Measurements from ENCODE around the gene WASF2.

Gene WASF2

GRCh38 chr1:27380224-27380623 is 109.7 kb downstream of the WASF2 start:
- no peak overlapping the region for H2BK5ac ChIP-seq (ENCODE audit: low read depth, low read length, poor library complexity)
- no peak overlapping the region for H4K8ac ChIP-seq (ENCODE audit: low read depth, low read length)
- no peak overlapping the region for H3K4ac ChIP-seq (ENCODE audit: low read depth, low read length)
- no peak overlapping the region for H3K23ac ChIP-seq (ENCODE audit: low read length)
- H3K4me2 ChIP-seq (ENCODE audit: low read length) = no peak overlapping the region
- no peak overlapping the region for H2BK12ac ChIP-seq (ENCODE audit: low read length)
- no peak overlapping the region for H3K18ac ChIP-seq (ENCODE audit: low read length)
- H3K27ac ChIP-seq (ENCODE audit: low read depth, low read length) = no peak overlapping the region
- no peaks in the 10 kb centered on the region for H3K36me3 ChIP-seq (ENCODE audit: control insufficient read depth in 1 of 2, insufficient read depth in 2 of 2, low read length in 2 of 2)
- no peak overlapping the region for H2BK120ac ChIP-seq (ENCODE audit: insufficient read depth, low read length, poor library complexity)
- no peak overlapping the region for H2AK5ac ChIP-seq (ENCODE audit: low read length)
- no peak overlapping the region for H2AFZ ChIP-seq (ENCODE audit: insufficient read depth, low read length, poor library complexity)
- H3K9ac ChIP-seq (ENCODE audit: low read length) = no peak overlapping the region
- no peak for DNase-seq
- H3K27me3 ChIP-seq (ENCODE audit: insufficient read depth, low read length) = peaks cover 2% of the 10 kb centered on the region
- no peak overlapping the region for H4K12ac ChIP-seq (ENCODE audit: low read depth, low read length)
- no peaks in the 10 kb centered on the region for H3K79me1 ChIP-seq (ENCODE audit: low read length)
- H3K79me2 ChIP-seq (ENCODE audit: control insufficient read depth, insufficient read depth, low read length, poor library complexity) = no peaks in the 10 kb centered on the region
- no peak overlapping the region for H4K91ac ChIP-seq (ENCODE audit: low read depth, low read length)
- no peaks in the 10 kb centered on the region for H3K9me3 ChIP-seq (ENCODE audit: insufficient read depth, low read depth, low read length)
- peaks cover 0 to 3% of the 10 kb centered on the region in 2 experiments for H3K4me1 ChIP-seq (ENCODE audit: control insufficient read depth in 1 of 2, insufficient read depth in 2 of 2, low read length in 2 of 2)
- no peak overlapping the region for H3K14ac ChIP-seq (ENCODE audit: low read length)
- WGBS (ENCODE audit: extremely low coverage, insufficient coverage, insufficient read length) = no CpG with 5 or more reads among the region's 4 CpGs
- no peak overlapping the region for H3K4me3 ChIP-seq (ENCODE audit: low read depth, low read length)

GRCh38 chr1:27379564-27380122 is 110.3 kb downstream of the WASF2 start:
- no peak overlapping the region for H3K23ac ChIP-seq (ENCODE audit: low read length)
- H3K4me3 ChIP-seq (ENCODE audit: low read depth, low read length) = no peak overlapping the region
- no peaks in the 10 kb centered on the region for H3K79me1 ChIP-seq (ENCODE audit: low read length)
- H3K36me3 ChIP-seq (ENCODE audit: control insufficient read depth in 1 of 2, insufficient read depth in 2 of 2, low read length in 2 of 2) = no peaks in the 10 kb centered on the region
- H3K4me1 ChIP-seq (ENCODE audit: control insufficient read depth in 1 of 2, insufficient read depth in 2 of 2, low read length in 2 of 2) = peaks cover 0 to 3% of the 10 kb centered on the region in 2 experiments
- no peak overlapping the region for H3K4ac ChIP-seq (ENCODE audit: low read depth, low read length)
- no peaks in the 10 kb centered on the region for H3K9me3 ChIP-seq (ENCODE audit: insufficient read depth, low read depth, low read length)
- no peak overlapping the region for H2BK12ac ChIP-seq (ENCODE audit: low read length)
- no CpG with 5 or more reads among the region's 11 CpGs for WGBS (ENCODE audit: extremely low coverage, insufficient coverage, insufficient read length)
- H3K9ac ChIP-seq (ENCODE audit: low read length) = no peak overlapping the region
- no peak overlapping the region for H4K8ac ChIP-seq (ENCODE audit: low read depth, low read length)
- no peak overlapping the region for H3K4me2 ChIP-seq (ENCODE audit: low read length)
- no peak overlapping the region for H2AFZ ChIP-seq (ENCODE audit: insufficient read depth, low read length, poor library complexity)
- H3K79me2 ChIP-seq (ENCODE audit: control insufficient read depth, insufficient read depth, low read length, poor library complexity) = no peaks in the 10 kb centered on the region
- no peak for DNase-seq
- H3K27me3 ChIP-seq (ENCODE audit: insufficient read depth, low read length) = peaks cover 2% of the 10 kb centered on the region
- no peak overlapping the region for H2BK120ac ChIP-seq (ENCODE audit: insufficient read depth, low read length, poor library complexity)
- H4K91ac ChIP-seq (ENCODE audit: low read depth, low read length) = no peak overlapping the region
- H3K14ac ChIP-seq (ENCODE audit: low read length) = no peak overlapping the region
- H2BK5ac ChIP-seq (ENCODE audit: low read depth, low read length, poor library complexity) = no peak overlapping the region
- H3K18ac ChIP-seq (ENCODE audit: low read length) = no peak overlapping the region
- no peak overlapping the region for H3K27ac ChIP-seq (ENCODE audit: low read depth, low read length)
- H2AK5ac ChIP-seq (ENCODE audit: low read length) = no peak overlapping the region
- H4K12ac ChIP-seq (ENCODE audit: low read depth, low read length) = no peak overlapping the region

- H3K79me2 ChIP-seq (ENCODE audit: control insufficient read depth, insufficient read depth, low read length, poor library complexity) = no peaks in the 10 kb centered on the region
- H3K4ac ChIP-seq (ENCODE audit: low read depth, low read length) = no peak overlapping the region
- no peak overlapping the region for H2AK5ac ChIP-seq (ENCODE audit: low read length)
- H3K18ac ChIP-seq (ENCODE audit: low read length) = no peak overlapping the region
- H3K23ac ChIP-seq (ENCODE audit: low read length) = no peak overlapping the region
- H2AFZ ChIP-seq (ENCODE audit: insufficient read depth, low read length, poor library complexity) = no peak overlapping the region
- H2BK120ac ChIP-seq (ENCODE audit: insufficient read depth, low read length, poor library complexity) = no peak overlapping the region
- H3K27me3 ChIP-seq (ENCODE audit: insufficient read depth, low read length) = peaks cover 2% of the 10 kb centered on the region
- H3K4me3 ChIP-seq (ENCODE audit: low read depth, low read length) = no peak overlapping the region
- no peak overlapping the region for H3K9ac ChIP-seq (ENCODE audit: low read length)
- no peak overlapping the region for H3K27ac ChIP-seq (ENCODE audit: low read depth, low read length)
- no peak overlapping the region for H4K91ac ChIP-seq (ENCODE audit: low read depth, low read length)
- no CpG with 5 or more reads among the region's 12 CpGs for WGBS (ENCODE audit: extremely low coverage, insufficient coverage, insufficient read length)
- no peak overlapping the region for H3K4me2 ChIP-seq (ENCODE audit: low read length)
- H4K12ac ChIP-seq (ENCODE audit: low read depth, low read length) = no peak overlapping the region
- H2BK12ac ChIP-seq (ENCODE audit: low read length) = no peak overlapping the region
- DNase-seq = no peak
- no peaks in the 10 kb centered on the region for H3K79me1 ChIP-seq (ENCODE audit: low read length)
- H4K8ac ChIP-seq (ENCODE audit: low read depth, low read length) = no peak overlapping the region
- H2BK5ac ChIP-seq (ENCODE audit: low read depth, low read length, poor library complexity) = no peak overlapping the region
- H3K4me1 ChIP-seq (ENCODE audit: control insufficient read depth in 1 of 2, insufficient read depth in 2 of 2, low read length in 2 of 2) = no peaks in the 10 kb centered on the region
- H3K14ac ChIP-seq (ENCODE audit: low read length) = no peak overlapping the region
- no peaks in the 10 kb centered on the region for H3K36me3 ChIP-seq (ENCODE audit: control insufficient read depth in 1 of 2, insufficient read depth in 2 of 2, low read length in 2 of 2)
- H3K9me3 ChIP-seq (ENCODE audit: insufficient read depth, low read depth, low read length) = no peaks in the 10 kb centered on the region
These were observed 112.0 kb downstream of the WASF2 start for GRCh38 chr1:27377760-27378495.

GRCh38 chr1:27374362-27375086 is 115.4 kb downstream of the WASF2 start, which contains the start of gene FCN3:
TSS of gene FCN3 (minus strand) at chr1:27374824. CDS start at chr1:27374818, 6 bp downstream.
- H3K23ac ChIP-seq (ENCODE audit: low read length) = no peak within 1 kb of the TSS
- H2AFZ ChIP-seq (ENCODE audit: insufficient read depth, low read length, poor library complexity) = no peak within 1 kb of the TSS
- H3K18ac ChIP-seq (ENCODE audit: low read length) = no peak within 1 kb of the TSS
- H3K79me2 ChIP-seq (ENCODE audit: control insufficient read depth, insufficient read depth, low read length, poor library complexity) = no peaks in the 10 kb centered on the region
- H3K14ac ChIP-seq (ENCODE audit: low read length) = no peak within 1 kb of the TSS
- no CpG with 5 or more reads among the region's 4 CpGs for WGBS (ENCODE audit: extremely low coverage, insufficient coverage, insufficient read length)
- H4K91ac ChIP-seq (ENCODE audit: low read depth, low read length) = no peak within 1 kb of the TSS
- H3K4ac ChIP-seq (ENCODE audit: low read depth, low read length) = no peak within 1 kb of the TSS
- H4K12ac ChIP-seq (ENCODE audit: low read depth, low read length) = no peak within 1 kb of the TSS
- no peak within 1 kb of the TSS for H2BK120ac ChIP-seq (ENCODE audit: insufficient read depth, low read length, poor library complexity)
- H3K4me1 ChIP-seq (ENCODE audit: control insufficient read depth in 1 of 2, insufficient read depth in 2 of 2, low read length in 2 of 2) = no peaks in the 10 kb centered on the region
- no peak within 1 kb of the TSS for H2BK12ac ChIP-seq (ENCODE audit: low read length)
- no peak within 1 kb of the TSS for H2AK5ac ChIP-seq (ENCODE audit: low read length)
- no peak within 1 kb of the TSS for H3K4me2 ChIP-seq (ENCODE audit: low read length)
- no peak within 1 kb of the TSS for H3K4me3 ChIP-seq (ENCODE audit: low read depth, low read length)
- no peak within 1 kb of the TSS for H2BK5ac ChIP-seq (ENCODE audit: low read depth, low read length, poor library complexity)
- H3K9ac ChIP-seq (ENCODE audit: low read length) = no peak within 1 kb of the TSS
- H3K36me3 ChIP-seq (ENCODE audit: control insufficient read depth in 1 of 2, insufficient read depth in 2 of 2, low read length in 2 of 2) = no peaks in the 10 kb centered on the region
- DNase-seq = no peak
- no peaks in the 10 kb centered on the region for H3K79me1 ChIP-seq (ENCODE audit: low read length)
- H3K9me3 ChIP-seq (ENCODE audit: insufficient read depth, low read depth, low read length) = no peaks in the 10 kb centered on the region
- no peak within 1 kb of the TSS for H4K8ac ChIP-seq (ENCODE audit: low read depth, low read length)
- no peaks in the 10 kb centered on the region for H3K27me3 ChIP-seq (ENCODE audit: insufficient read depth, low read length)
- no peak within 1 kb of the TSS for H3K27ac ChIP-seq (ENCODE audit: low read depth, low read length)

Data from trophoblast cell (in vitro differentiated cells and primary cell).